ENCODE measurements around the gene SHANK1.

GRCh38 chr19:50717891-50718254 lies 1.7 kb downstream of the SHANK1 start:
- TF ChIP-seq YY1 (IDR thresholded peaks at IDR 0.05; ENCODE audit: insufficient read depth, insufficient read length) (no peak), ZNF274 (IDR thresholded peaks at IDR 0.05; ENCODE audit: low read depth, low read length) (no peak), SUZ12 (IDR thresholded peaks at IDR 0.05; ENCODE audit: extremely low read depth, insufficient read depth, insufficient read length) (no peak)

Measured in NT2/D1 (cell line).